GM18868 (cell line): ENCODE measurements around the gene WNT5B.
"Not testable (repeated sequence)": the region's sequence is repeated elsewhere in the genome, so short reads cannot be mapped to it uniquely, and the experiment has no call there.

ENCODE experiments used
- ATAC-seq: cut with Tn5 transposase; IDR thresholded peaks from one replicate; pipeline ENCODE4 v1.9.1; 2021; ENCODE audit warnings: mild to moderate bottlenecking, moderate library complexity; ENCODE audit not compliant: unreplicated experiment

The WNT5B gene

GRCh38 chr12:1595690-1596347 is 33.2 kb upstream of the WNT5B start:
- ATAC-seq: no peak

GRCh38 chr12:1598757-1599156 is 30.3 kb upstream of the WNT5B start:
- ATAC-seq: no peak

GRCh38 chr12:1602706-1603105 is 26.3 kb upstream of the WNT5B start:
- not testable (repeated sequence) for ATAC-seq

- ATAC-seq: no peak
Observed at GRCh38 chr12:1603269-1603993, 25.6 kb upstream of the WNT5B start.

GRCh38 chr12:1604464-1604863 is 24.6 kb upstream of the WNT5B start:
- ATAC-seq: no peak

GRCh38 chr12:1605129-1606020 is 23.7 kb upstream of the WNT5B start:
- no peak for ATAC-seq

- peak; percentile 64 for ATAC-seq
Observed at GRCh38 chr12:1606021-1606622, 22.9 kb upstream of the WNT5B start.

GRCh38 chr12:1607940-1608712 is 20.9 kb upstream of the WNT5B start:
- no peak for ATAC-seq

- no peak for ATAC-seq
Observed at GRCh38 chr12:1608713-1609119, 20.3 kb upstream of the WNT5B start.

GRCh38 chr12:1610072-1610643 is 18.9 kb upstream of the WNT5B start:
- ATAC-seq: no peak

GRCh38 chr12:1611803-1612572 is 17.0 kb upstream of the WNT5B start:
- ATAC-seq: no peak

GRCh38 chr12:1613860-1614259 is 15.2 kb upstream of the WNT5B start:
- no peak for ATAC-seq

GRCh38 chr12:1614360-1614759 is 14.7 kb upstream of the WNT5B start:
- ATAC-seq: no peak

- no peak for ATAC-seq
Observed at GRCh38 chr12:1616233-1617066, 12.6 kb upstream of the WNT5B start.

- no peak for ATAC-seq
Observed at GRCh38 chr12:1618489-1618888, 10.5 kb upstream of the WNT5B start.

- no peak for ATAC-seq
Observed at GRCh38 chr12:1619159-1619558, 9.9 kb upstream of the WNT5B start.

GRCh38 chr12:1619587-1619986 is 9.4 kb upstream of the WNT5B start:
- ATAC-seq: no peak

GRCh38 chr12:1620092-1620491 is 8.9 kb upstream of the WNT5B start:
- no peak for ATAC-seq
